ENCODE measurements around the gene TFG.

The TFG gene

DNA sequence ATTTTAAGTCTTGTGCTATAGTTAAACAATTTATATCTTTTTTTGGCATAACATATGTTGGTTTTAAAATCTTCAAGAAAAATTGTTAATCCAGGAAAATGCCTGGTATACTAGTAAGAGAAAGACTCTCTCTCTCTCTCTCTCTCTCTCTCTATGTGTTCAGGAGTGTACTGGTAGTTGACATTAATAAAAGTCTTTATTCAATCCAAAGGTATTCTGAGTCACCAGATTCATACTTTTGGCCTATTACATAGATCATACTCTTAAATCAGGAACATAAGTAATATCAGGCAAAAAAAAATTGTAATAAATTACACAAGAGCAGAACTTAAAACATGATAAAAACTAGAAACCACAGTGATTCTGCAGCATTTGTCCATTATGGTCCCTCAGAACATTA lies 70.2 kb downstream of the TFG start:
- no peak overlapping the region for H3K4me3 ChIP-seq (ENCODE audit: low read depth, low read length)
- TF ChIP-seq, protein P1, sequence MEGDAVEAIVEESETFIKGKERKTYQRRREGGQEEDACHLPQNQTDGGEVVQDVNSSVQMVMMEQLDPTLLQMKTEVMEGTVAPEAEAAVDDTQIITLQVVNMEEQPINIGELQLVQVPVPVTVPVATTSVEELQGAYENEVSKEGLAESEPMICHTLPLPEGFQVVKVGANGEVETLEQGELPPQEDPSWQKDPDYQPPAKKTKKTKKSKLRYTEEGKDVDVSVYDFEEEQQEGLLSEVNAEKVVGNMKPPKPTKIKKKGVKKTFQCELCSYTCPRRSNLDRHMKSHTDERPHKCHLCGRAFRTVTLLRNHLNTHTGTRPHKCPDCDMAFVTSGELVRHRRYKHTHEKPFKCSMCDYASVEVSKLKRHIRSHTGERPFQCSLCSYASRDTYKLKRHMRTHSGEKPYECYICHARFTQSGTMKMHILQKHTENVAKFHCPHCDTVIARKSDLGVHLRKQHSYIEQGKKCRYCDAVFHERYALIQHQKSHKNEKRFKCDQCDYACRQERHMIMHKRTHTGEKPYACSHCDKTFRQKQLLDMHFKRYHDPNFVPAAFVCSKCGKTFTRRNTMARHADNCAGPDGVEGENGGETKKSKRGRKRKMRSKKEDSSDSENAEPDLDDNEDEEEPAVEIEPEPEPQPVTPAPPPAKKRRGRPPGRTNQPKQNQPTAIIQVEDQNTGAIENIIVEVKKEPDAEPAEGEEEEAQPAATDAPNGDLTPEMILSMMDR (IDR thresholded peaks at IDR 0.05; ENCODE audit: borderline replicate concordance, insufficient read depth, low read depth, low read length): no peak

- TF ChIP-seq, protein P1 (IDR thresholded peaks at IDR 0.05; ENCODE audit: borderline replicate concordance, insufficient read depth, low read depth, low read length): no peak
- H3K4me3 ChIP-seq (ENCODE audit: low read depth, low read length): no peak overlapping the region
These were observed 70.9 kb downstream of the TFG start for GRCh38 chr3:100780071-100780622.

DNA sequence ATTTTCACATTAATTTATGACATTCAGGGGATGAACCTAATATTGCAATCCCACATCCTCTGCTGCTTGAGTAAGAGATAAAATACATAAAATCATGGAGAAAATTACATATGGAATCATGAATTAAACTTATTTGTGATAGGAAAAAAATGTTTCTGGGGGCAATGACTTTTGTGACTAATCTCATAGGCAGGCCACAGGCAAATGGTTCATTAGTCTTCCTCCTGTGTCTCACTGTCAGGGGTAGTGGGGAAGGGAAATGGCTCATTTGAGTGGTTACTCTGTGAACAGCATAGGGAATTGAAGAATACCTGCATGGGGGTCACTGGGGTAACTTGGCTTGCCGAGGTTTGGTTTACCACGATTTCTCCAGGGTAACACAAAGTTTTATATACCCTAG lies 72.0 kb downstream of the TFG start:
- TF ChIP-seq, protein P1 (IDR thresholded peaks at IDR 0.05; ENCODE audit: borderline replicate concordance, insufficient read depth, low read depth, low read length): no peak
- H3K4me3 ChIP-seq (ENCODE audit: low read depth, low read length): no peak overlapping the region

GRCh38 chr3:100782348-100782747 lies 73.1 kb downstream of the TFG start:
- no peak overlapping the region for H3K4me3 ChIP-seq (ENCODE audit: low read depth, low read length)
- TF ChIP-seq, protein P1 (IDR thresholded peaks at IDR 0.05; ENCODE audit: borderline replicate concordance, insufficient read depth, low read depth, low read length): no peak

DNA sequence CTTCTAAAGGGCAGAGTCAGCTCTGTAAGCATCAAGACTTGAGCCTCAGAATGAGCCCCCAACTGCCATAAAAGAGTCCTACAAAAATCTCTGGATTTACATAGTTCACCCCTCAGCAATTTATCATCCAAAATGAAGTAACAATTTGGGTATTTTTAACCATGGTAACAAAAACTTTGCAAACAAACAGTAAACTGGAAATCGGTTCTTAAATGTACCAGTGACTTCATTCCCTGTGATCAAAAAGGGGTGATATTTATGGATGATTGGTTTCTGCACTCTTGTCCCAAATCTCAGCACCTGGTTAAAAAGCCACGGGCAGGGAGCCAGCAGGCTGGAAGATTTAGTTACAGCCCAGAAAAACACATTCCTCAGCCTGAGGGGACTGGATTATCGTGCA lies 73.6 kb downstream of the TFG start:
- no peak overlapping the region for H3K4me3 ChIP-seq (ENCODE audit: low read depth, low read length)
- TF ChIP-seq, protein P1 (IDR thresholded peaks at IDR 0.05; ENCODE audit: borderline replicate concordance, insufficient read depth, low read depth, low read length): no peak

GRCh38 chr3:100783619-100784018 lies 74.3 kb downstream of the TFG start:
- no peak overlapping the region for H3K4me3 ChIP-seq (ENCODE audit: low read depth, low read length)
- TF ChIP-seq, protein P1 (IDR thresholded peaks at IDR 0.05; ENCODE audit: borderline replicate concordance, insufficient read depth, low read depth, low read length): no peak

GRCh38 chr3:100789579-100789978 lies 80.3 kb downstream of the TFG start:
- no peak overlapping the region for H3K4me3 ChIP-seq (ENCODE audit: low read depth, low read length)
- TF ChIP-seq, protein P1 (IDR thresholded peaks at IDR 0.05; ENCODE audit: borderline replicate concordance, insufficient read depth, low read depth, low read length): no peak
